Inflammatory macrophage (primary cell): ENCODE data around the gene MAGEF1.

Source experiments
- DNase-seq, 2 donors: peaks; one replicate each; pipeline ENCODE4 v3.0.0-alpha.2; 2020 to 2022

The MAGEF1 gene

DNA sequence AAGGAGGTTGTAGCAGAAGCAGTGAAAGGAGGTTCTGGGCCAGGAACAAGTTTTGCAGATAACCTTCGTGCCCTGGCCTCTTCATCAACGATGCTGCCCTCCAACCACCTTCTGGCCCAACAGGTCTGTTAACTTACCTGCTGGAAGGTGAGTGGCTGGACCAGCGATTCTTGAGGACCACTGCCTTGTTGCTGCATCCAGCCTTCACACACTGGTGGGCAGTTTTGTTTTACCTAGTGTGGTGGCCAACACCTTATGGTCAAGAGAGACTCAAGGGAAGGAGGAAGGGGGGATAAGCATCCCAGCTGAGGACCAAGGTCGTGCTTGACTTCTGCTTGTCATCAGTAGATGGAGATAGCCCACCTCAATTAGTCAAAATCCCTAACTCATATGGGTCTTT is 7.8 kb upstream of the MAGEF1 start:
- DNase-seq = no peak

DNA sequence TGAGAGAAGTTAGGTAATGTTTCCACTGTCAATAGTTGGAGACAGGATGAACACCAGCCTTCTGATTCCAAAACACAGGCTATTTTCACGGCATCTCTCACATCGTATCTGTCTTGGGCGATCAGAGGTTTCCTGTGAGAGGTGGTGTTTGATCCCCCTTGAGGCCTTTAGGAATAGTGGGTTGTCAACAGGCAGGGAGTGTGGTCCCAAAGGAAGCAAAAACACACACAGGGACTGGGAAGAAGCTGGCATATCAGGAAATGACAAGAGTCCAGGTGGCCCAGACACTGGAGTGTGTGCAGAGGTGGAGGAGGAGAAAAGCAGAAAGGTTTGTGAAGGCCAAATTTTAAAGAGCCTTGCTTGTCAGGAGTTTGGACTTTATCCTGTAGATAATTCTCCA is 6.6 kb upstream of the MAGEF1 start:
- no peak for DNase-seq

DNA sequence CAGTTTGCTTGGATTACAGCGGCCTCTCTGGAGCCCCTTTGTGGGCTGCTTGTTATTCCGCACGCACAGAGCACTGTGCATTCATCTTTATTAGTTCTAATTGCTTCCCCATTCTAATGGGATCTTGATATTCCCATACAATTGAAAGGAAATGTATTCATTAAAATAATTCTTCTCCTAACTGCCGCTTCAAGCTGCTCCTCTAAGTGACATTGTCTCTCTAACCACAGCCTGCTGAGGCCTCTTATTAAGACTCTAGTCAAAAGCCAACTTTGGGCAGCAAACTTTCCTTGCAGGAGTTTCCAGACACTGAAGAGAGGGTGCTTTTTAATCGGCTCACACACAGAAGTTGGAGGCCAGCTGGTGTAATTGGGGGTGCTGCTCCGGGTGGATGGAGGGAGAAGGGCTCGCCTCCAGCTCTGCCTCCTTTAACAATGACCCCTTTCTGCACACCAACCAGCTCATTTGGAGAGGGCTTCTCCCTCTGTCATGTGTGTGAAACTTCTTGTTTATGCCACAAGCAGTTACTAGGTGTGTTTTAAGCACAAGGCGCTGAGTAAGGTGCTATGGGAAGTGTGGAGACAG is 5.6 kb upstream of the MAGEF1 start:
- DNase-seq = no peak

DNA sequence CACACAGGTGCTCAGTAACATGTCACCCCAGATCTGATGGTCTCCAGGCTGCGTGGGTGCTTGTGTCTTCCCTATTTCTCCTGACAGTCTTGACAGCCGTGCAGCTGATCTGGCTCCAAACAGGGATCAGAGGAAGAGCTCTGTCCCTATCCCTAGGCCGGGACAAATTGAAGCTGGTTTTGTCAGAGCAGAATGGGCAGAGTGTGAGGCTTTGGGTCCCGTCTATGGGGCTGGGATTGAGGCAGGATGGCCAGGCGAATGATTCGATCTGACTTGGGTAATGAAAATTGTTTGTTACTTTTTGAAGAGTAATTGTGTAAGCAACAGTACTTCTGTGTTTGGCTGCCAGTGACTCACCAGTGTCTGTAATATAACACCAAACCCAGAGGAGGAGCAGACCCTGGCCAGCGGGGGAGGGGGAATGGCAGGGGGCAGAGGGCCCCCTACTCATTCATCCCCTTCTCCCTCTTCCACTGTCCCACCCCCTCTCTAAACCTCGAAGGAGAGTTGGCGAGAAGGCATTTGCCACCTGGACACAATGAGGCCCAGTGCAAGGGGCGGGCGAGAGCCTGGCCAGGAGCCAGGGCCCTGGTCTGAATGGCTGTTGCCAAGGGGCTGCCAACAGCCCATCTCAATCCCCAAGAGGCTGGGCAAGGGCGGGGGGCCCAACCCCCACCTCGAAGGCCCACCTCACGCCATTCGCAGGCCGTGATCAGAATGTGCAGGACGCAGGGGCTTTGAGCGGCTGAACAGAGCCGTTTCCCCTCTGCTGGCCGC is 4.9 kb upstream of the MAGEF1 start:
- DNase-seq = peak; percentile 44 to 53

GRCh38 chr3:184715943-184716621 is 4.2 kb upstream of the MAGEF1 start:
- DNase-seq = no peak

DNA sequence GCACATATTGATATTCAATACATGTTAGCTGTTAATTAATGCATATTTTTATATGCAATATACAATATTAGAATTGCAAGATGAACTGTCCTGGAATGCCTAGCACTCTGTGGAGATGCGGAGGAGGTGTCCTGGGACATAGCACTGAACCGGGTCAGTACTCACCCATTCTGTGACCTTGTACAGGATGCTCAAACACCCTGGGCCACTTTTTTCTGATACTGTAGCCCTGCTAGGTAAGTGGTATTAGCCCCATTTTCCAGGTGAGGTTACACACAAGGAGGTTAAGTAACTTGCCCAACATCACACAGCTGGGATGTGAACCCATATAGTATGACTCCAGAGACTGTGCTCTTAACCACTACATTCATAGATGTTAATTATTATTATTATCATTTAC is 1.7 kb upstream of the MAGEF1 start:
- DNase-seq = no peak

GRCh38 chr3:184713040-184713355 is 1.1 kb upstream of the MAGEF1 start:
- no peak for DNase-seq

GRCh38 chr3:184712248-184713039 is 580 bp upstream of the MAGEF1 start:
- DNase-seq = peak in 1 of 2 donors; percentile 47

GRCh38 chr3:184710870-184711492 is 883 bp downstream of the MAGEF1 start:
- no peak for DNase-seq

DNA sequence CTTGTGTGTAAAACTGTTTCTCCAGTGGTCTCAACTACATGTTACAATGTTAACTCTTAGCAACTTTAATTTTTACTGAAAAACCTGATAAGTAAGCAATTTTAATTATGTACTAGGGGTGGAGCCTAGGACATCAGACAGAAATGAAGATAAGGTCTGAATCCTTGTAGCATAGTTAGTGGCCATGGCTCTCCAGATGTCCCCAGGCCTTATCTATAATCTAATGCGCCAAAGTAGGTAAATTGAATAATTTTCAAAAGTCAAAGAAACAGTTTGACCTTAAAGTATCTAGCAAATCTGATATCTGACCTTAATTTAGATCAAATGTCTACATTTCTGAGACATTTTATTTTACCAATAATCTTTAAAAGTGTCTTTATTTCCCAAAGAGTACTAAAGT is 8.2 kb downstream of the MAGEF1 start:
- DNase-seq = no peak

DNA sequence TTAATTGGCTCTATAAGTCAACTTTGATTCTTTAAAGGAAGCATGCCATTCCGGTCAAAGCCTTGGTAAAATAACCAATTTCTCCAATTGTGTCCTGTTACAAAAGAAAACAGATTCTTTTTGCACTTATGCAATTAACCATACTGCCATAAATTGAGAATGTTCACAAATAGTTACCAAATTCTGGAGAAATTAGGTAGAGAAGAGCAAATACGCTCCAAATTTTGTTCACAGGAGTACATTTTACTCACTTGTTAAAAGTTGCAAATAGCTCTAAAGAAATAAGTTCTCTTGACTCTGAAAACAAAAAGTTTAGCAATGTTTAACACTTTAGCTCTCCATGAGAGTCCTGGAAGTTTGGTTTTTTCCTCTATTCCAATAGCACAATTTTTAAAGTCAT is 11.1 kb downstream of the MAGEF1 start:
- no peak for DNase-seq

GRCh38 chr3:184697845-184698244 is 14.0 kb downstream of the MAGEF1 start:
- DNase-seq = no peak

DNA sequence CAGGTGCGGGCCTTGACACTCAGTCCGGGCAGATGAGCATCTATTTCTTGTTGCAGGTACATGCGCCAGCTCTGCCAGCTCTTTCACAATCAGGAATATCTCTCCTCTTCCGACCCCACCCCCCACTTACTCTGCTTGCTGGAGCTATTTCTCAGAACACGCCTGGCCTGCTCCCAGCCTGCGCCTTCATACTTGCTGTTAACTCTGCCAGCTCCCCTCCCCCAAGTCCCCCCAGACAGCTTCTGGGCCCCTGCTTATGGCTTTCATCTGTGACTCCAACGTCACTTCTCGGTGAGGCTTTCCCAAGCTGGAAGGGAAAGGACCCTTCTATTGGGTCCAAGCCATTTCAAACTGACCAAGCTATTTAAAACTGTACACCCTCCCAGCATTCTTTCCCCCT is 15.2 kb downstream of the MAGEF1 start:
- DNase-seq = no peak

DNA sequence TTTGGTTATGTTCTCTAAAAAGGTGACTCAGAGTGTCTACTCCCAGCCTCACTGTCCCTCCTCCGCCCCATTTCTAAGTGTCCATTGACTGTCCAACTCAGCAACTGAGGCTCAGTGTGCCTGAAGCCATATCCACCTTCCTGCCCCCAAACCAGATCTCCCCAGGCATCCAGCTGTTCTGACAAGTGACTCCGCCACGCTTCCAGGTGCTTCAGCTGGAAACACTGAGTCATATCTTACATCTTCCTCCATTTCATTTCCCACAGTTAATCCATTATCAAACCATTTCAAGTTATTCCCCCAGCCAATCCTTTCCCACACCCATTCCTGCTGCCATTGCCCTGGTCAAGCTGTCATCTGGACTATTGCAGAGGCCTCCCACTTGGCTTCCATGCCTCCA is 17.1 kb downstream of the MAGEF1 start:
- no peak for DNase-seq

GRCh38 chr3:184694133-184694665 is 17.7 kb downstream of the MAGEF1 start:
- no peak for DNase-seq

GRCh38 chr3:184693011-184693975 is 18.6 kb downstream of the MAGEF1 start:
- DNase-seq = no peak

DNA sequence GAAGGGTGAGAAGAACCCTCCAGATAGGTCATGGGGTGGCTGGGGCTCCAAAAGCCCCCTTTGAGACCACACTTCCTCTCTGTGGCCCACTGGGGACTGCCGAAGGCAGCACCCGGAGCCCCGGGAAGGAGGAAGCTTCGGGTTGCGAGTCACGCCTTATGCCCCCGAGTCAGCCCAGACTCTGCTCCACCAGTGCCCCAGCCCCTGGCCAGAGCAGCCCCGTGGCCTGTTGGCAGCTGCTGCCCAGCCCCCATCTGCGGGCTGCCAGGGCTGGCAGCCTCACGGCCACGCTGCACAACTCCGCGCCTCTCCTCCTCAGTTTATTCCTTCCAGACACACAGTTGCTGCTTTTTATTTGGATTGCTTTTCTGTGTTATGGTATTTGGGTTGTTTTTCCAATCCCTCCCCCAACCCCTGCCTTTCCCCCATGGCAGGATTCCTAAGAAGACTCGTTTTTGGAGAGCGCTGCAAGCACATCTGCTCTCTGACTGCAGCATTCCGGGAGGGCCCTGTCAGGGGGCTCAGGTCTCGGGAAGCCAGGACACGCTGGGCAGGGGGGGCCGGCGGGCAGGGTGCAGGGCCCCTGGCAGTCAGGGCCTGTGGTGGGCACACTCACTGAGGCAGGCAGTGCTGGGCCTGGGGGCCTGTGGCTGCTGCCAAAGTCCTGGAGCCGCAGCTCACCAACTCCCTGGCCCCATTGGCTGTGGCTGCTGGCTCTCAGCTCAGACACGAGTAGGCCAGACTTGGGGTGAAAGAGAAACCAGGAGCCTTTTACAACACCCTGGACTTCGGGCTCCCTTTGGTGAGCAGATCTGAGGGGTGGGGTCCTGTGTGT is 20.2 kb downstream of the MAGEF1 start:
- peak; percentile 16 to 49 for DNase-seq

DNA sequence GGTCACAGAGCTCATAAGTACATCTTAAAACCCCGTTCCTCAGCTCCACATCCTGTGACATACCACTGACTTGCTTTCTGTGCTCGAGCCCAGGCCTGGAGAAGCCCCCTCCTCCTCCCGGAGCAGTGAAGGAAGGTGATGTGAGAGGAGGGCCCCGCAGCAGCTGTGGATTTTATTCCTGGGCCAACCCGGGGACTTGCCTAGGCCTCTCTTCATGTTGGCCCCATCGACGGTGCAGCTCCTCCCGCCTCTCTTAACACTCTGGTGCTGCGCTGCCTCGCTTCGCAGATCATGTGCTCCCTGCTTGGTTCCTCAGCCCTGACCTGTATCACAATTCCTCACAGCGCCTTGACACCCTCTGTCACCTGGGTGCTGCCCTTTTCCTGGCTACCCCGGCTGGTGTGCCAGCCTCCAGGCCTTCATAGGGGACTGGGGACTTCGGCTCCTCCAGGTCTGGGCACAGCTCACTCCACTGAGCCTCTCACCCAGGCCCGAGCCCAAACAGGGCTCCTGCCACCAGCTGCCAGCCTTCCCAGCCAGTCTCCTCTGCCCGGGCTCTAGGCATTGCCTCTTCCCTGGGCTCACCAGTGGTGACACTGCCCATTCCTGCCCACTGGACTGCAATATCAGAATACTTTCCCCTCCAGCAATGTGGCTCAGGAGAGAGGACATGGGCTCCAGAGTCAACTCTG is 21.5 kb downstream of the MAGEF1 start:
- DNase-seq = no peak

GRCh38 chr3:184688882-184689271 is 23.0 kb downstream of the MAGEF1 start:
- no peak for DNase-seq
